ENCODE results near the gene OLA1. TPM values are rescaled to one million over a fixed set of nuclear protein-coding genes. Genes with fewer than 3 reads are reported as not detected.

The OLA1 gene
- polyA plus RNA-seq, 4 donors: 131 to 172 (median 151) TPM

DNA sequence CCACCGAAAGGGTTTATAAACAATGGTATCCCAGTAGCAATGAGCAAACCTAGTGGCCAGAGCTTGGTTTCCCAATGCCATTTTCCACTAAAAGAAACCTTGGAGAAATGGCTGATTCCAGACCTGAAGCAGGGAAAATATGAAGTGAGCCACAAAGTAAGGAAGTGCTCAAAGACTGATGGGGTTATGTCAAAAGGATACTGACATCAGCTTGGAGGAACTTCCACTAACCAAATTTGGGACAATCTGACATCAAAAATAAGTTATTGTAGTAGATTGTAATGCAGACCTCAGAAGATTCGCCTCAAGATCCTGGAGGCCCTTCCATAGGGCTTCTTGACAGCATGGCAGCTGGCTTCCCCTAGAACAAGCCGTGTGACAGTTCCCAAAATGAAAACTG, 203.8 kb downstream of the OLA1 start:
- DNase-seq (ENCODE audit: low read depth in 4 of 4, low spot score in 2 of 4): no peak

DNA sequence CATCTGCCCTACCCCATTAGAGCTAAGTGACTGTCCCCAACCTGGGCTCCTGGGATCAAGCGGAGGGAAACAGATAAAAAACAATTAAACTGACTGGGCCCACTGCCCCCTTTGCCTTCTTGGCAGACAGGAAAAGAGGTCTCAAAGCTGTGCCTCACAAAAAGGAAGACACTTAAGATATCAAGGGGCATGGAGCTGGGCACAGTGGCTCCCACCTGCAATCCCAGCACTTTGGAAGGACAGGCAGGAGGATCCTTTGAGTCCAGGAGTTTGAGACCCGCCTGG, 208.0 kb downstream of the OLA1 start:
- DNase-seq (ENCODE audit: low read depth in 4 of 4, low spot score in 2 of 4): no peak

DNA sequence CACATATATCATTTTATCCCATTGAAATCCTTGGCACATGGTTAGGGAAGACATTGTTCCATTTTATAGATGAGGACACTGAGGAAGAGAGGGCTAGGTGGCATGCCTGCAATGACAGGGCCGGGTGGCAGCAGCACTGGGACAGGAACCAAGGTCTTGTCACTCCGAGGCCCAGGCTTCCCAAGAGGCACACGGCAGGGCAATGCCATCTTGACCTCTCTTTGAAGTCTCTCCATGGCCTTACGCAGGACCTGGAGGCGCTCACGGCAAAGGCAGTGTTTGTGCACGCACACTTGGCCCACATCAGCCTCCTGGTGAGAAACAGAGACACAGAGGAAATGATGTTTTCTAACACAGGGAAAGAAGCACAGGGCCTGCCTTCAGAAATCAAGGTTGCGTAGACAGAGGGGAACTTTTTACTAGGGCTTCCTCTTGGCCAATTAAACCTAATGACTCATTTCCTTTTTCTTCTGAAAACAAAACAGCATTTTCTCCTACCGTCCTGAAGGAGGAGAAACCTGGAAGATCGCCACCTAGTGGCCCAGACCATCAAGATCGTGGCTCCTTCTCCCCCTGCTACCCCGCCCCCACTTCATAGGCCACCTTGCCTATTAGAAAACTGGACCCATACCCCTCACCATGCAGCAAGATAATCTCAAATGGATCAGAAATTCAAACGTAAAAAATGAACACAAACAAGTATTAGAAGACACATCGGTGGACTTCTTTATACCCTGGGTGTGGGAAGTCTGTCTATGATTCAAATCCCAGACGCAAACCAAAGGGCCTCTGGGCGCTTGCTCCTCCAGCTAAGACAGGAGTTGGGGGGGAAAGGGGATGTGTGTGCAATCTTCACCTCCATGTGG, 208.5 kb downstream of the OLA1 start:
- peak in 3 of 4 donors; percentile 82 to 89 (median 83) for DNase-seq (ENCODE audit: low read depth in 4 of 4, low spot score in 2 of 4)

- DNase-seq (ENCODE audit: low read depth in 4 of 4, low spot score in 2 of 4): no peak
Observed at GRCh38 chr2:174038462-174038861, 209.9 kb downstream of the OLA1 start.

DNA sequence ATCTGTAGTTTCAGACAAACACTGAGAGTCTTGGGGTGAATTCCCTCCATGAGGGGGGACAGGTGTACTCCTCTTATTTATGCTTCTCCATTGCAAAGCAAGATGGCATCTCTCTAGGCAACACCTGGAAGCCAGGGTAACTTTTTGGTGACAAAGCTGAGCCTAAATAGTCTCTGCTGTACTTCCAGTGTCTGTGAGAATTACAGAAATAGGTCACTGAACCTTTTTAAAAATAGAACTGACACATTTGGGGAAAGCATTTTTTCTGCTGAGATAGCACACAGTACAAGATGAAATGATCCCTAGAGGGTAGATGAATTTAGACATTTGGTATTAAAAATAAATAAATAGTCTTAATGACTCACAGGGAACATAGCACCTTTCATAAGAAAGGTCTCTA, 211.5 kb downstream of the OLA1 start:
- DNase-seq (ENCODE audit: low read depth in 4 of 4, low spot score in 2 of 4): no peak

DNA sequence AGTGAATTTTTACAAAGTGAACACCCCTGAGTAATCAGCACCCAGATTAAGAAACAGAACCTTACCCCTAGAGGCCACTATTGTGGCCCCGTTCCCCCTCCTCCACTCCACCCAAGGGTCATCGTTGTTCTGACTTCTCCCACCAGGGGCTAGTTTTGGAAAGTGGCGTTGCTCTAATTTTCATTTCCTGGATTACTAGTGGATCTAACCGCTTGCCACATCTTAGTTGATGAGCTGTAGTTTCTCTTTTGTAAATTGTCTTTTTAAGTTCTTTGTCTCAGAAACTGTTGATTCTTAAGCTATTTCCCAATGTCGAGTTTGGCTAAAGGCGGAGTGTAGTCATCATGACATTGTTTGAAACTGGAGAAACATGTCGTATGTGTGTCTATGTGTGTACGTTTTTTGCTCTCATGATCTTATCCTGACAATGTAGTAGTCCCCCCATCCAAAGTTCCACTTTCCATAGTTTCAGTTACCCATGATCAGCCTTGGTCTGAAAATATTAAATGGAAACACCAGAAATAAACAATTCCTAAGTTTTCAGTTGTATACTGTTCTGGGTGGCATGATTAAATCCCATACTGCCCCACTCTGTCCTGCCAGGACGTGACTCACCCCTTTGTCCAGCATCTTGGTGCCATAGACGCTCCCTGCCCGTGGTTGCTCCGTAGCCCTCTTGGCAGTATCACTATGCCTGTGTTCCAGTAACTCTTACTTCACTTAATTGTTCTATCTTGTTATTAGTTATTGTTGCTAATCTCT, 212.2 kb downstream of the OLA1 start:
- no peak for DNase-seq (ENCODE audit: low read depth in 4 of 4, low spot score in 2 of 4)

DNA sequence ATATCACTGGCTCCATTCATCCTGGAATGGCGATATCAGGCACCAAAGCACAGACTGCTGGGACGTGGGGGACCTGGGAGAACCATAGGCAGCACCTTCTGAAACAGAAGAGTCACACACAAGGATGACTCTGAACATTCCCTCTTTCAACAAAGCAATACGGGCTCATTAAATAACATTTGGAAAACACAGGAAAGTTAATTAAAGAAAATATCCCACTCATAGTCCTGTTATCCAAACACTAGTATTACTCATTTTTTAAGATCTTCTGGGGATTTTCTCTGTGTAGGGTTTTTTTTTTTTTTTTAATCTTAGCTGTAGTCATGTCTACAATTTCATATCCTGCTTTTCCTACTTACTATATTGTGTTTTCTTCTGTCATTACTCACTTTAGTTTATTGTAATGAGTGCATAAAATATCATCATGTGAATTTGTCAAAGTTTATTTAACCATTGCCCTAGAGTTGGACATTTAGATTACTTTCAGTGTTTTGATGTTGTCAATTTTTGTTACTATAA, 213.2 kb downstream of the OLA1 start:
- no peak for DNase-seq (ENCODE audit: low read depth in 4 of 4, low spot score in 2 of 4)

GRCh38 chr2:174033163-174033550, 215.2 kb downstream of the OLA1 start:
- no peak for DNase-seq (ENCODE audit: low read depth in 4 of 4, low spot score in 2 of 4)

GRCh38 chr2:174031226-174031625, 217.1 kb downstream of the OLA1 start:
- no peak for DNase-seq (ENCODE audit: low read depth in 4 of 4, low spot score in 2 of 4)

DNA sequence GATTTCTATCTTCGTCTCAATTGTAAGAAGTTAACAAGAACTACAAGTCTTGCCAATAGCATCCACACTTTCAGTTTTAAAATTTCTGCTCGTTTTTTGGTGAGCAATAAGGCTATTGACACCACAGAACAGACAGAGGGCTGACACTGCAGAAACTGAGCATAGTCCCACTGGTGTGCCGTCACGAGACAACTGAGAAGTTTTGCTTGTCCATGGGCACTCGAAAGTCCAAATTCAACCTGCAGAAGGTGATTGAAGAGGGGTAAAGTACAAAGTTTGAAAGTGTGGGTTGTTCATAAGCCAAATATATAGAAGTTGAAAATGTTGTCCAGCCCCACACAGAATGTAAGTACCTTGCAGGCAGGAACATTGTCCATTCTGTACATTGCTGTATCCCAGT, 219.4 kb downstream of the OLA1 start:
- no peak for DNase-seq (ENCODE audit: low read depth in 4 of 4, low spot score in 2 of 4)

GRCh38 chr2:174027956-174028355, 220.4 kb downstream of the OLA1 start:
- DNase-seq (ENCODE audit: low read depth in 4 of 4, low spot score in 2 of 4): no peak

- no peak for DNase-seq (ENCODE audit: low read depth in 4 of 4, low spot score in 2 of 4)
Observed at GRCh38 chr2:174026122-174026845, 222.0 kb downstream of the OLA1 start.

GRCh38 chr2:174025271-174026121, 222.8 kb downstream of the OLA1 start:
- DNase-seq (ENCODE audit: low read depth in 4 of 4, low spot score in 2 of 4): peak in 1 of 4 donors; percentile 65

DNA sequence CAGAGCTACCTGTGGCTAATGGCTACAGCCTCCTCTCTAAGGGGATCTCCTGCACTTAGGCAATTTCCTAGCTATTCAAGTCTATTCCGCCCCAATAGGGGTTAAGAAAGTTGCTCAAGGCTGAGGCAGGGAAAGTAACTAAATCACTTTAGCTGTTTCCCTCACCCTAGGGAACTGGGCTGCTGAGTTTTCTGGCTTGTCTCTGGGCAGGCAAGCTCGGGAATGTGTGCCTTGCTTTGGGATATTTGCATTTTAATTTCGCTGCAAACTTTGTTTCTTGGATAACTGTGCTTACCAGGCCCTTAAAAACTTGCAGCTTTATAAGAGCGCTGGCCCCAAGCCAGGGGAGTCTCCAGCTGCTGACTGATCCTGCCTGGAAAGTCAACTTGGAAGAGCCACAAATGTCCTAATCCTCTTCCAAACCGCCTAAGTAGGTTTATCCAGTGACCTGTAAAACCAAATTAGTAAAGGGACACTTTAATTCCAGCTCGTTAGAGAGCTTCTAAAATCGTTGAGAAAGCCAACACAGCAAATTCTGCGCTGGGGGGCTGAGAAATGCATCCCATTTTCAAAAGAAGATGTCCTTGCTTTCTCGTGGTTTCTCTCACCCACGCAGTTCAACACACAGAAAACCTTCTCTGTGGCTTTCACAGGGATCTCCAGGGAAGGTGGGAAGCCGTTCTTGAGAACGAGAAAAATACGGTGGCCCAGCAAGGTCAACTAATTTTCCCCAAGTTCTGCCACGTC, 223.6 kb downstream of the OLA1 start:
- no peak for DNase-seq (ENCODE audit: low read depth in 4 of 4, low spot score in 2 of 4)

DNA sequence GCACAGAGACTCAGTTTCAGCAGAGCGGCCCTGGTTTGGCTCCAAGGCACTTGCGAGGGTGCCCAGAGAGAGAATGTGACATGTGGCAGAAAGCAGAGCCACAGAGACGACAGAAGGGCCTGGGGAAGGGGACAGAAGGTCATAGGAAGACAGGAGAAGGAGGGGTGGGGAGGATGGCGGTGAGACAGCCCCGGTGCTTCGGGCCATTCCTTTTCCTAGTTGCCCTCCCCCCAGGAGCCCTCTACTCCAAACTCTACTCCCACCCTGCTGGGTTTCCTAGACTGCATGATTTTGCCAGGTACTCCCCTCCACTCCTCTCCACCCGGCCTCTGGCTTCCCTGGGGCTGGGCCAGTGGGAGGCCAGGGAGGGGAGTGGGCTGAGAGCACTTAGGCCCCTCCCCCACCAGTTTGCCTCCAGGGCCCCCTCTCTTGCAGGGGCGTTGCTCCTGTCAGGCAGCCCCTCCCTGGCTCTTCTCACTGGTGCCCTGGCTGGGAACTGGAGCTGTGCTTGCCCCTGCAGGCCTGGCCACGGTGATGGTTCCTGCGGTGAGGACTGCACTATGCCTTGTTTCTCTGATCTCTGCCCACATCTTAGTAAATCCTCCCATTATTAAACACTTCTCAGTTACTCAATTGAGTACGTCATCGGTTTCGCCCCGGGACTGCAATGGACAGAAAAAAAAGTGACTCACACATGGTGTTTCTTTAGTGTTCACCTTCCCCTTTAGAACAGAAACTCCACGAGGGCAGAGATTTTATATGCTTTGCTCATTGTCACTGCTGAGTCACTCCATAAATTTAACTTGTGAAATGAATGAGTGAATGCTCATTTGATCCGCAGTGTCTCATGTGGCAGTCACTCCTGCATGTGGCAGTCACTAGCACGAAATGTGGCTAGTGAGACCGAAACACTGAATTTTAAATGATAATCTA, 224.5 kb downstream of the OLA1 start:
- no peak for DNase-seq (ENCODE audit: low read depth in 4 of 4, low spot score in 2 of 4)
